GM12878 (cell line): ENCODE data around the gene RILPL2.

Source experiments
- ATF2 ChIP-seq: IDR thresholded peaks from 2 replicates; pipeline ENCODE4 v1.6.1; 2012; ENCODE audit warnings: low read length, inconsistent platforms
- CHD1 ChIP-seq: IDR thresholded peaks from 2 replicates; pipeline ENCODE4 v1.6.1; 2012; ENCODE audit warnings: low read depth, low read length, improper control_type of control experiment
- CTCF ChIP-seq, 3 experiments: IDR thresholded peaks in 2 of 3; conservative IDR thresholded peaks in 1 of 3; 2 replicates each; pipeline ENCODE4 v1.5.1; 2011; ENCODE audit warnings: low read depth in 3 of 3, low read length in 3 of 3, mild to moderate bottlenecking in 3 of 3, control low read depth in 2 of 3, moderate library complexity in 2 of 3, inconsistent platforms in 1 of 3, mixed read lengths in 1 of 3; ENCODE audit not compliant: control insufficient read depth in 2 of 3, insufficient read depth in 1 of 3; ENCODE audit errors: extremely low read depth in 1 of 3
- EP300 ChIP-seq, 2 experiments: fragments of 150-350 bp in 1 of 2; IDR thresholded peaks; 2 replicates each; pipeline ENCODE4 v1.6.1; 2011 to 2012; ENCODE audit warnings: low read depth in 2 of 2, low read length in 2 of 2, borderline replicate concordance in 1 of 2, improper control_type of control experiment in 1 of 2, inconsistent platforms in 1 of 2; ENCODE audit not compliant: control insufficient read depth in 1 of 2
- ETV6 ChIP-seq, 2 experiments: fragments of 450-650 bp in 1 of 2; IDR thresholded peaks in 1 of 2; conservative IDR thresholded peaks in 1 of 2; 2 replicates each; pipeline ENCODE4 v1.6.1; 2014; ENCODE audit warnings: antibody characterized with exemption in 1 of 2, borderline replicate concordance in 1 of 2, low read depth in 1 of 2, mild to moderate bottlenecking in 1 of 2, moderate library complexity in 1 of 2
- FOXM1 ChIP-seq: IDR thresholded peaks from 2 replicates; pipeline ENCODE4 v1.6.1; 2012; ENCODE audit warnings: low read depth, mild to moderate bottlenecking, inconsistent platforms, low read length, moderate library complexity
- NR2C2 ChIP-seq: IDR thresholded peaks from 2 replicates; pipeline ENCODE4 v1.6.1; 2011; ENCODE audit warnings: borderline replicate concordance, low read depth; ENCODE audit not compliant: control insufficient read depth, insufficient read length
- POLR2A ChIP-seq: IDR thresholded peaks from 2 replicates; pipeline ENCODE4 v1.6.1; 2011; ENCODE audit warnings: low read depth, mild to moderate bottlenecking, low read length
- POLR2AphosphoS5 ChIP-seq: IDR thresholded peaks from 2 replicates; pipeline ENCODE4 v1.6.1; 2011; ENCODE audit warnings: mild to moderate bottlenecking, low read length, inconsistent platforms
- RBBP5 ChIP-seq: fragments of 200-600 bp; sonication (generic); conservative IDR thresholded peaks from 2 replicates; pipeline ENCODE4 v1.6.1; 2016
- RCOR1 ChIP-seq: conservative IDR thresholded peaks from 2 replicates; pipeline ENCODE4 v1.6.1; 2012; ENCODE audit warnings: low read depth, low read length, improper control_type of control experiment
- TCF12 ChIP-seq: IDR thresholded peaks from 2 replicates; pipeline ENCODE4 v1.6.1; 2011; ENCODE audit warnings: low read depth, mild to moderate bottlenecking, low read length
- ZNF274 ChIP-seq: IDR thresholded peaks from one replicate; pipeline ENCODE4 v1.8.0; 2011; ENCODE audit not compliant: insufficient read length, insufficient read depth

- TF ChIP-seq EP300 (IDR thresholded peaks at IDR 0.05; ENCODE audit: borderline replicate concordance in 1 of 2, control insufficient read depth in 1 of 2, low read depth in 2 of 2, low read length in 2 of 2) (no peak), NR2C2 (no peak), CTCF (IDR thresholded peaks at IDR 0.05 in 2 of 3, conservative IDR thresholded peaks at IDR 0.05 in 1 of 3; ENCODE audit: control insufficient read depth in 2 of 3, extremely low read depth in 1 of 3, insufficient read depth in 1 of 3, low read depth in 3 of 3, low read length in 3 of 3) (no peak), POLR2A (peak; percentile 36; the same call in 1 of the 2 replicates), ZNF274 (no peak), CHD1 (no peak), POLR2AphosphoS5 (no peak; the same call in 1 of the 2 replicates), ETV6 (conservative IDR thresholded peaks at IDR 0.05 in 1 of 2, IDR thresholded peaks at IDR 0.05 in 1 of 2; ENCODE audit: borderline replicate concordance in 1 of 2, low read depth in 1 of 2) (no peak), RBBP5 (no peak), ATF2 (no peak), RCOR1 (no peak), TCF12 (no peak), FOXM1 (no peak)
Measured at GRCh38 chr12:123472438-123472849, 36.0 kb upstream of the RILPL2 start.
